Activated CD8-positive, alpha-beta T cell treated with anti-CD3 and anti-CD28 coated beads for 36 hours (primary cell): ENCODE data around the gene TSC22D1. TPM values are rescaled to one million over a fixed set of nuclear protein-coding genes. Genes with fewer than 3 reads are reported as not detected.
"Not testable (repeated sequence)": the region's sequence is repeated elsewhere in the genome, so short reads cannot be mapped to it uniquely, and the experiment has no call there.

ENCODE experiments used
- ATAC-seq: fragments of 200-7000 bp; cut with Tn5 transposase; one replicate; pipeline ENCODE4 v1.10.0; 2021; ENCODE audit warnings: mild to moderate bottlenecking, moderate library complexity
- CTCF ChIA-PET: fragments of 350-600 bp; sonication (Branson Sonifier 250); formaldehyde crosslinking; loops from one replicate; lab custom pipeline; 2021; ENCODE audit warnings: antibody characterized with exemption; lab: Charles Lee
- POLR2A ChIA-PET: fragments of 350-600 bp; sonication (Branson Sonifier 250); formaldehyde crosslinking; loops from one replicate; lab custom pipeline; 2021; ENCODE audit warnings: antibody characterized with exemption; lab: Charles Lee
- DNase-seq: peaks from one replicate; pipeline ENCODE4 v3.0.0-alpha.2; 2020
- H3K27ac Mint-ChIP-seq: one replicate; pipeline ENCODE4 v1.8.0; 2021; ENCODE audit warnings: mild to moderate bottlenecking, mixed read lengths
- H3K27me3 Mint-ChIP-seq: one replicate; pipeline ENCODE4 v1.8.0; 2021; ENCODE audit warnings: mixed read lengths
- H3K36me3 Mint-ChIP-seq: one replicate; pipeline ENCODE4 v1.8.0; 2021; ENCODE audit warnings: low read depth, mixed read lengths
- H3K4me1 Mint-ChIP-seq: one replicate; pipeline ENCODE4 v1.8.0; 2021; ENCODE audit warnings: low read depth, mixed read lengths
- H3K4me3 Mint-ChIP-seq: one replicate; pipeline ENCODE4 v1.8.0; 2021; ENCODE audit warnings: mild to moderate bottlenecking, moderate library complexity, mixed read lengths
- H3K9me3 Mint-ChIP-seq: one replicate; pipeline ENCODE4 v1.8.0; 2021; ENCODE audit warnings: mixed read lengths
- intact Hi-C: fragments of 100-400 bp; cut with micrococcal nuclease; formaldehyde crosslinking; loops from one replicate; pipeline ENCODE4 v1.10.0; 2022
- total RNA-seq, 2 experiments: library from RNA; stranded (reverse); gene quantifications; one replicate each; pipeline ENCODE4 v1.2.3, GENCODE V29; 2021
- TF ChIP-seq, protein P1 (sequence below): fragments of 200-600 bp; IDR thresholded peaks from one replicate; pipeline ENCODE4 v1.8.0; 2022; ENCODE audit warnings: antibody characterized with exemption, mild to moderate bottlenecking

Gene TSC22D1
- total RNA-seq, 2 experiments from 2014 or later, result 7.6 to 9.6 TPM

DNA sequence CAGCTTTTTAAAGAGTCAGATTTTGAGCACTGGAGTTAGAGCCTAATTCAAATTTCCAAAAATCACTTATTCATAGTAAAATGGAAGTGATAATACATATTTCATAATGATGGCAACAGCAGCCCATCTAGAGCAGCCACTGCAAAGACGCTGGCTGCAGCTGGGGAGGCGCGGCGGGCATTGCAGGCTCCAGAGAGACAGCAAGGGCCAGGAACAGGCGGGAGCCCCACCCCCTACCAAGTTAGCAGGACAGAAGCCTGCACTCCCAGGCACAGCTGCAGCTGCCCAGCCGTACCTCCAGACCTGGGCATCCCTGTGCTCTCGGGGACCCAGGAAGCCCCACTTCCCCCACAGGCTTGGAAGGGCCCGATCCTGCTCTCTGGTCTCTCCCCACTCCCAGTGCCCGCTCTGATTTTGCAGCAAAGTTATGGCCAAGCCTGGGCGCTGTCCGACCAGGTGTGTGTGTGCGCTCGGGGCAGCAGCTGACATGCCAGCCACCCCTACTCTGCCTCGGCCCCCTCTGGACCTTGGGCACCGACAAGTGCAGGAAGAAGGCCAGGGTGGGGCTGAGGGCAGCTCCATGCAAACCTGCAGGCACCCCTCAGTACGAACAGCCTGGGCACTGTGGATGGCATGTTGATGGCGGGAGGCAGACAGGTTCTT is 117.7 kb downstream of the TSC22D1 start:
- peaks cover 2% of the 10 kb centered on the region for H3K4me1 Mint-ChIP-seq
- ATAC-seq (no peak), DNase-seq (no peak)
- no peak overlapping the region for H3K4me3 Mint-ChIP-seq
- H3K27me3 Mint-ChIP-seq, result no peaks in the 10 kb centered on the region
- POLR2A ChIA-PET, result no interaction called here
- H3K27ac Mint-ChIP-seq, result no peak overlapping the region
- H3K9me3 Mint-ChIP-seq, result peaks cover 4% of the 10 kb centered on the region
- intact Hi-C loops, result no loop called here
- no peaks in the 10 kb centered on the region for H3K36me3 Mint-ChIP-seq
- TF ChIP-seq, protein P1, sequence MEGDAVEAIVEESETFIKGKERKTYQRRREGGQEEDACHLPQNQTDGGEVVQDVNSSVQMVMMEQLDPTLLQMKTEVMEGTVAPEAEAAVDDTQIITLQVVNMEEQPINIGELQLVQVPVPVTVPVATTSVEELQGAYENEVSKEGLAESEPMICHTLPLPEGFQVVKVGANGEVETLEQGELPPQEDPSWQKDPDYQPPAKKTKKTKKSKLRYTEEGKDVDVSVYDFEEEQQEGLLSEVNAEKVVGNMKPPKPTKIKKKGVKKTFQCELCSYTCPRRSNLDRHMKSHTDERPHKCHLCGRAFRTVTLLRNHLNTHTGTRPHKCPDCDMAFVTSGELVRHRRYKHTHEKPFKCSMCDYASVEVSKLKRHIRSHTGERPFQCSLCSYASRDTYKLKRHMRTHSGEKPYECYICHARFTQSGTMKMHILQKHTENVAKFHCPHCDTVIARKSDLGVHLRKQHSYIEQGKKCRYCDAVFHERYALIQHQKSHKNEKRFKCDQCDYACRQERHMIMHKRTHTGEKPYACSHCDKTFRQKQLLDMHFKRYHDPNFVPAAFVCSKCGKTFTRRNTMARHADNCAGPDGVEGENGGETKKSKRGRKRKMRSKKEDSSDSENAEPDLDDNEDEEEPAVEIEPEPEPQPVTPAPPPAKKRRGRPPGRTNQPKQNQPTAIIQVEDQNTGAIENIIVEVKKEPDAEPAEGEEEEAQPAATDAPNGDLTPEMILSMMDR, result no peak
- CTCF ChIA-PET, result interaction anchor here (2.6 kb wide), 1 partner anchor 11 kb away, joined by 9 read pairs; no protein-coding TSS in a partner anchor

DNA sequence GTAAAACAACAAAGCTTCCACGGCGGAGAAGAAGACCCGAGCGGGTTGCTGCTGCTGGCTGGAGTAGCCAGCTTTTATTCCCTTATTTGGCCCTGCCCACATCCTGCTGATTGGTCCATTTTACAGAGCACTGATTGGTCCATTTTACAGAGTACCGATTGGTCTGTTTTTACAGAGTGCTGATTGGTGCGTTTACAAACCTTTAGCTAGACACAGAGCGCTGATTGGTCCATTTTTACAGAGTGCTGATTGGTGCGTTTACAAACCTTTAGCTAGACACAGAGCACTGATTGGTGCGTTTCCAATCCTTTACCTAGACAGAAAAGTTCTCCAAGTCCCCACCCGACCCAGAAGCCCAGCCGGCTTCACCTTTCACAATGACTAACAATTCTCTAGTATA is 119.9 kb downstream of the TSC22D1 start:
- ChIA-PET POLR2A (interaction anchor here (0.6 kb wide), 1 partner anchor 19 kb away, joined by 4 read pairs; no protein-coding TSS in a partner anchor), CTCF (interaction anchor here (1.1 to 1.8 kb wide), 5 partner anchors 8 to 549 kb away, joined by 3 to 5 read pairs (median 3); no protein-coding TSS in a partner anchor)
- H3K4me3 Mint-ChIP-seq, DNase-seq, intact Hi-C loops, H3K27me3 Mint-ChIP-seq, ATAC-seq, H3K9me3 Mint-ChIP-seq, H3K36me3 Mint-ChIP-seq, H3K27ac Mint-ChIP-seq, H3K4me1 Mint-ChIP-seq: not testable (repeated sequence)

DNA sequence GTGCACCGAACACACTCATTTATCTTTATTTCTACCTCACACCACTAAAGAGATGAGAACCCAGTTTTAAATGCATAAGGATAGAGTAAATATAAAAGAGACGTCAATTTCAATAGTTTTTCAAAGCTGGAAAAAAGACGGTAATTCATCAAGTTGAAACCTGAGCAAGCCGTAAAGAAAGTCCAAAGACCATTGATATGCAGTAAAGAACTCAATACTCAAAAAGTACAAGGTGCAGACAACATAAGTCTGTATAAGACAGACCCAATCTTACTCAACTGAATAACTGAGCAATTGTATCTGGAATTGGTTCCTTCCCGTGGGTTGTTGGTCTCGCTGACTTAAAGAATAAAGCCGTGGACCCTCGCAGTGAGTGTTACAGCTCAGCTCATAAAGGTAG is 120.4 kb downstream of the TSC22D1 start:
- no peaks in the 10 kb centered on the region for H3K27me3 Mint-ChIP-seq
- peaks cover 2% of the 10 kb centered on the region for H3K4me1 Mint-ChIP-seq
- ChIA-PET CTCF (interaction anchor here (1.1 to 1.6 kb wide), 4 partner anchors 9 to 547 kb away, joined by 3 to 4 read pairs (median 3); no protein-coding TSS in a partner anchor), POLR2A (no interaction called here)
- ATAC-seq (no peak), DNase-seq (no peak)
- H3K4me3 Mint-ChIP-seq, result no peak overlapping the region
- intact Hi-C loops, result no loop called here
- no peaks in the 10 kb centered on the region for H3K36me3 Mint-ChIP-seq
- no peak overlapping the region for H3K27ac Mint-ChIP-seq
- TF ChIP-seq, protein P1, result no peak
- H3K9me3 Mint-ChIP-seq, result peaks cover 4% of the 10 kb centered on the region

DNA sequence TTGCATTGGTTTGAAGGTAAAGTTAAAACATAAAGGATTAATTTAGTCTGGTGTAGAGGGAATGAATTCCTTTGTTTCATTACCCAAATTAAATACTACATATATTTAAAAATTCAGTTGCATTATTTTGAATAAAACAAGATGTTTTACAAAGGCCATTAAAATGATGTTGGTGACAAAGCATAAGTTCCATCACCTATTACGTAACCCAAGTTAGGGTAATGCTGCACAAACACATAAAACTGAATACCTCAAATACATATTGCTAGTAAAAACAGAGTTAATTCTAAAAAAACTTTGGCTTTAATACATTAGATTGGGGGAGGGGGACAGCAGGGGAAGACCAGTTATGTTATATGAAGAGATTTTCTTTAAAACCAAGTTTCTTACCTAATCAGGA is 122.2 kb downstream of the TSC22D1 start:
- ATAC-seq (no peak), DNase-seq (no peak)
- no peaks in the 10 kb centered on the region for H3K27me3 Mint-ChIP-seq
- CTCF ChIA-PET, result no interaction called here
- no peak overlapping the region for H3K4me3 Mint-ChIP-seq
- peaks cover 2% of the 10 kb centered on the region for H3K4me1 Mint-ChIP-seq
- no peak overlapping the region for H3K27ac Mint-ChIP-seq
- peaks cover 4% of the 10 kb centered on the region for H3K9me3 Mint-ChIP-seq
- TF ChIP-seq, protein P1, result no peak
- POLR2A ChIA-PET, result no interaction called here
- no peaks in the 10 kb centered on the region for H3K36me3 Mint-ChIP-seq
- intact Hi-C loops, result no loop called here

DNA sequence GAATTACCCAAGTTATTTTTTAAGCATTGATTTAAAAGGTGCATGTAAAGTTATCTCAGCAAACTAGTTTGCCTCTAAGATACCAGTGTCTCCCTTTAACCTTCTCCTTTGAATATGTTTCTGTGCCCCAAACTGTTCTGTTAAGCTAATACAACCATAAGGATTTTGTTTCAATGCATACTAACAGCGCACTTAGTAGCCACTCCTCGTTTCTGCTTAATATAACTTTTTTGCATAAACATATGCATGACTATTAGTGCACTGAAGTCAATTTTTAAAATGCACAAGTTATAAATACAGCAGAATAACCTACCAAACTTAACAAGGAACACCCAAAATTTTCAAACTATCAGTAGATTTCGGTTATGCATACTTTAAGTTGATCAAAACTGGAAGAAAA is 123.1 kb downstream of the TSC22D1 start:
- Mint-ChIP-seq H3K4me1 (peaks cover 2% of the 10 kb centered on the region), H3K27ac (no peak overlapping the region), H3K27me3 (no peaks in the 10 kb centered on the region), H3K4me3 (no peak overlapping the region), H3K36me3 (no peaks in the 10 kb centered on the region), H3K9me3 (peaks cover 4% of the 10 kb centered on the region)
- intact Hi-C loops, result no loop called here
- DNase-seq (no peak), ATAC-seq (no peak)
- TF ChIP-seq, protein P1, result no peak
- POLR2A ChIA-PET, result no interaction called here
- CTCF ChIA-PET, result interaction anchor here (1.9 kb wide), 1 partner anchor 545 kb away, joined by 7 read pairs; no protein-coding TSS in a partner anchor
